Naive thymus-derived CD4-positive, alpha-beta T cell (primary cell): Measurements from ENCODE around the gene PABPN1. TPM values are rescaled to one million over a fixed set of nuclear protein-coding genes. Genes with fewer than 3 reads are reported as not detected.

Experiments used
- ATAC-seq: fragments of 150-1000 bp; cut with Tn5 transposase; 2 replicates; pipeline ENCODE4 v1.10.0; 2021; ENCODE audit warnings: mild to moderate bottlenecking, moderate library complexity
- CTCF ChIA-PET: fragments of 350-600 bp; sonication (Branson Sonifier 250); formaldehyde crosslinking; loops from one replicate; lab custom pipeline; 2021; ENCODE audit warnings: antibody characterized with exemption; lab: Charles Lee
- POLR2A ChIA-PET: fragments of 350-600 bp; sonication (Branson Sonifier 250); formaldehyde crosslinking; loops from one replicate; lab custom pipeline; 2021; ENCODE audit warnings: antibody characterized with exemption, inconsistent platforms; lab: Charles Lee
- DNase-seq, 9 donors: peaks; one replicate each; pipeline versions ENCODE4 v3.0.0 to v3.0.0-alpha.2; 2020 to 2022; ENCODE audit warnings: mixed read lengths in 1 of 9
- H3K27ac ChIP-seq: one replicate; pipeline ENCODE4 v1.7.0; 2013; ENCODE audit warnings: mild to moderate bottlenecking, low read depth, low read length, moderate library complexity
- H3K27me3 ChIP-seq, 2 donors: one replicate each; pipeline ENCODE4 v1.7.0; 2013; ENCODE audit warnings: low read length in 2 of 2, mild to moderate bottlenecking in 2 of 2, moderate library complexity in 2 of 2; ENCODE audit not compliant: control insufficient read depth in 2 of 2, insufficient read depth in 2 of 2
- H3K36me3 ChIP-seq, 3 experiments: 1 replicate in 2 of 3; 2 replicates in 1 of 3; pipeline ENCODE4 v1.7.0; 2013; ENCODE audit warnings: low read length in 3 of 3, mild to moderate bottlenecking in 3 of 3, moderate library complexity in 1 of 3; ENCODE audit not compliant: insufficient read depth in 3 of 3, control insufficient read depth in 2 of 3
- H3K4me1 ChIP-seq, 2 donors: one replicate each; pipeline ENCODE4 v1.7.0; 2013; ENCODE audit warnings: low read length in 2 of 2, mild to moderate bottlenecking in 2 of 2, moderate library complexity in 1 of 2; ENCODE audit not compliant: control insufficient read depth in 2 of 2, insufficient read depth in 2 of 2
- H3K4me3 ChIP-seq: 2 replicates; pipeline ENCODE4 v1.7.0; 2013; ENCODE audit warnings: mild to moderate bottlenecking, low read length
- H3K9me3 ChIP-seq, 3 experiments: 1 replicate in 2 of 3; 2 replicates in 1 of 3; pipeline ENCODE4 v1.7.0; 2013; ENCODE audit warnings: low read length in 3 of 3; ENCODE audit not compliant: control insufficient read depth in 2 of 3
- H3K27ac Mint-ChIP-seq, 9 donors: one replicate each; pipeline ENCODE4 v1.8.0; 2020 to 2022; ENCODE audit warnings: mixed read lengths in 9 of 9, mild to moderate bottlenecking in 8 of 9, moderate library complexity in 5 of 9, inconsistent platforms in 2 of 9
- H3K27me3 Mint-ChIP-seq, 5 donors: one replicate each; pipeline ENCODE4 v1.8.0; 2021 to 2022; ENCODE audit warnings: mixed read lengths in 5 of 5, mild to moderate bottlenecking in 1 of 5
- H3K36me3 Mint-ChIP-seq, 5 donors: one replicate each; pipeline ENCODE4 v1.8.0; 2020 to 2022; ENCODE audit warnings: mixed read lengths in 5 of 5, mild to moderate bottlenecking in 3 of 5, inconsistent platforms in 1 of 5
- H3K4me1 Mint-ChIP-seq, 7 donors: one replicate each; pipeline ENCODE4 v1.8.0; 2020 to 2022; ENCODE audit warnings: mixed read lengths in 7 of 7, mild to moderate bottlenecking in 3 of 7, inconsistent platforms in 1 of 7
- H3K4me3 Mint-ChIP-seq, 10 donors: one replicate each; pipeline ENCODE4 v1.8.0; 2020 to 2022; ENCODE audit warnings: mild to moderate bottlenecking in 10 of 10, mixed read lengths in 10 of 10, moderate library complexity in 6 of 10, inconsistent platforms in 2 of 10
- H3K9me3 Mint-ChIP-seq, 11 donors: one replicate each; pipeline ENCODE4 v1.8.0; 2020 to 2022; ENCODE audit warnings: mixed read lengths in 11 of 11, mild to moderate bottlenecking in 4 of 11, inconsistent platforms in 1 of 11, moderate library complexity in 1 of 11
- intact Hi-C, 2 donors: fragments of 100-400 bp; cut with micrococcal nuclease; formaldehyde crosslinking; loops; one replicate each; pipeline ENCODE4 v1.15.1; 2023
- polyA plus RNA-seq, 2 donors: library from polyadenylated mRNA; unstranded; fragments of 300-500 nt; fragmentation: Illumina TruSeq; gene quantifications; one replicate each; pipeline ENCODE4 v1.2.3, GENCODE V29; 2021
- total RNA-seq, 6 experiments: library from RNA in 5 of 6; stranded (reverse) in 5 of 6; gene quantifications; 1 replicate in 5 of 6; 2 replicates in 1 of 6; pipeline ENCODE4 v1.2.3 and lab custom pipeline; 2021 to 2026

Gene PABPN1
- total and polyA plus RNA-seq, 7 experiments from 2014 or later, result 57.5 to 213 (median 189) TPM

DNA sequence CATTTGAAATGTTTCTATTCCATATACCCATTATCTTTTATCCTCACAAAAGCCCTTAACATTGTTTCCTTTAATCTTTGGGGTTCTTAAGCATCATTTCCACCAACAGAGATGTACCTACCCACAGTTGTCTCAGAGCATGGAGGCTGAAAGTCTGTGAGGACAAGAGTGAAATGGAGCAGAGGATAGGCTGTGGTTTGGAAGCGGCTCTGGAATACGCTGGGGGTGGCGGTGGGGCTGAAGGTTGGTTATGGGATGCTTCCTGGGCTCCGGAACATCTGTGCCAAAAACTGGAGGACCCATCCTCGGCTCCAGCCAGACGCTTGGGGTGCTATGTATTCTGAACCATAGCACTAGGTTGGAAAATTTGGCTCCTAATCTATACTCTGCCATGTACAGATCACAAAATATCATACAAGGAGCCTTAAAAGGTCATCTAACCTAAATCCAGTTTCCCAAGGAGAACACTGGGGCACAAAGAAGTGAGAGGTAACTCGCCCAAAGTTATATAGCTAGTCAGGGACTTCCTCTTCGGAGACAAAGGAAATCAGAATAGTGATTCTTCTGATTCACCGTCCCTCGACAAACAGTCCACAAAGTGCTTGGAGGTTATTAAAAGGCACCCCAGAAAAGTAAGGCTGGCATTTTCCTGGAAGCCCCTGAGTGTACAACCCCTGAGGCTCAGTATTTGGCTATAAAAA lies 21.1 kb upstream of the PABPN1 start:
- peak overlapping the region; percentile 92 to 99 (median 97) for H3K27ac Mint-ChIP-seq
- H3K27me3 Mint-ChIP-seq, result peaks cover 0 to 6% (median 3%) of the 10 kb centered on the region in 5 donors
- peaks cover 0 to 13% (median 0%) of the 10 kb centered on the region in 5 donors for H3K36me3 Mint-ChIP-seq
- H3K9me3 Mint-ChIP-seq, result peaks cover 0 to 6% (median 0%) of the 10 kb centered on the region in 11 donors
- CTCF ChIA-PET, result interaction anchor here (0.5 to 5.1 kb wide), 7 partner anchors 8 to 231 kb away, joined by 3 to 41 read pairs (median 5); partner anchors contain the start of genes HOMEZ and PABPN1
- Histone ChIP-seq H3K36me3 (peaks cover 0 to 17% (median 0%) of the 10 kb centered on the region in 3 experiments), H3K4me1 (peaks cover 0 to 18% of the 10 kb centered on the region in 2 donors), H3K9me3 (no peaks in the 10 kb centered on the region), H3K4me3 (peak overlapping the region; percentile 42), H3K27ac (peak overlapping the region; percentile 95), H3K27me3 (no peaks in the 10 kb centered on the region)
- intact Hi-C loops, result loop anchor here (1.0 to 10.0 kb wide), 12 partner anchors 35 to 1825 kb away; partner anchors contain the start of genes DAD1 (in 2 of the 2), EMC9 (in 2 of the 2), PSME2 (in 2 of the 2) and RNF31 (in 2 of the 2)
- DNase-seq, result peak in 1 of 9 donors; percentile 19
- H3K4me3 Mint-ChIP-seq, result peak overlapping the region; percentile 88 to 100 (median 96)
- H3K4me1 Mint-ChIP-seq, result peaks cover 12 to 38% (median 29%) of the 10 kb centered on the region in 7 donors
- POLR2A ChIA-PET, result interaction anchor here (0.8 to 7.6 kb wide), 7 partner anchors 11 to 814 kb away, joined by 3 to 286 read pairs (median 5); partner anchors contain the start of genes DCAF11, HOMEZ, NRL and PABPN1
- ATAC-seq, result no peak

DNA sequence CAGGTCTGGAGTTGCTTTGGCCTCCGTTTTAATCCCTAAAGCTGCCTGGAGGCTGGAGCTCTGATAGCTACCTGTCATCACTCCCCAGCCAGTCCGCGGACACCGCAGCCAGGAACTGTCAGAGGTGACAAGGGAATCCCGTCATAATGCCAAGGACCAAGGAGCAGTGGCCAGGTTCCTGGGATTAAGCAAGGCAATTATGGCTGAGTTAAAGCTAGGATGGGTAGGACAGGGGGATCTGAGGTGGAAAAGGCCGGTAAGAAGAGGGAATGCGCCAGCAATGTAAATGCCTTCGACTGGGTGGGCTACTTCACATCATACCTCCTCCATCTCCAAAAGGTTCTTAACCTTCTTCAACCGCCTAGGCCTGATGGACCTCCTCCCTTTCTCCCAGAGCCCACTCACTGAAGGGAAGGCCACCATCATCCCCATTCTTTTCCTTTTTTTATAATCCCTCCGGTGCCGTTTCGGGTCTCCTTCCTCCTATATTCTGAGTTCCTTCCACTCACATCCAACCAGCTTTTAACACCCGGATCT lies 20.5 kb upstream of the PABPN1 start:
- Histone ChIP-seq H3K27me3 (no peaks in the 10 kb centered on the region), H3K36me3 (peaks cover 0 to 17% (median 0%) of the 10 kb centered on the region in 3 experiments), H3K9me3 (no peaks in the 10 kb centered on the region), H3K4me1 (peaks cover 0 to 15% of the 10 kb centered on the region in 2 donors), H3K4me3 (peak overlapping the region; percentile 42), H3K27ac (peak overlapping the region; percentile 95)
- Mint-ChIP-seq H3K27ac (peak overlapping the region; percentile 92 to 99 (median 97)), H3K4me3 (peak overlapping the region; percentile 88 to 100 (median 96)), H3K9me3 (peaks cover 0 to 6% (median 0%) of the 10 kb centered on the region in 11 donors), H3K36me3 (peaks cover 0 to 13% (median 0%) of the 10 kb centered on the region in 5 donors), H3K4me1 (peaks cover 7 to 35% (median 26%) of the 10 kb centered on the region in 7 donors), H3K27me3 (peaks cover 2 to 9% (median 6%) of the 10 kb centered on the region in 5 donors)
- ATAC-seq (no peak), DNase-seq (peak in 6 of 9 donors; percentile 13 to 36 (median 16))
- intact Hi-C loops, result loop anchor here (1.0 to 10.0 kb wide), 21 partner anchors 7 to 1826 kb away; partner anchors contain the start of genes DAD1 (in 2 of the 2), DCAF11 (in 2 of the 2), EMC9 (in 2 of the 2) and HOMEZ (in 2 of the 2)
- ChIA-PET CTCF (interaction anchor here (0.5 to 5.1 kb wide), 11 partner anchors 8 to 232 kb away, joined by 3 to 41 read pairs (median 4); partner anchors contain the start of genes HOMEZ and PABPN1), POLR2A (interaction anchor here (0.8 to 7.6 kb wide), 14 partner anchors 10 to 813 kb away, joined by 3 to 286 read pairs (median 5); partner anchors contain the start of genes DCAF11, HAUS4, HOMEZ and NRL)

DNA sequence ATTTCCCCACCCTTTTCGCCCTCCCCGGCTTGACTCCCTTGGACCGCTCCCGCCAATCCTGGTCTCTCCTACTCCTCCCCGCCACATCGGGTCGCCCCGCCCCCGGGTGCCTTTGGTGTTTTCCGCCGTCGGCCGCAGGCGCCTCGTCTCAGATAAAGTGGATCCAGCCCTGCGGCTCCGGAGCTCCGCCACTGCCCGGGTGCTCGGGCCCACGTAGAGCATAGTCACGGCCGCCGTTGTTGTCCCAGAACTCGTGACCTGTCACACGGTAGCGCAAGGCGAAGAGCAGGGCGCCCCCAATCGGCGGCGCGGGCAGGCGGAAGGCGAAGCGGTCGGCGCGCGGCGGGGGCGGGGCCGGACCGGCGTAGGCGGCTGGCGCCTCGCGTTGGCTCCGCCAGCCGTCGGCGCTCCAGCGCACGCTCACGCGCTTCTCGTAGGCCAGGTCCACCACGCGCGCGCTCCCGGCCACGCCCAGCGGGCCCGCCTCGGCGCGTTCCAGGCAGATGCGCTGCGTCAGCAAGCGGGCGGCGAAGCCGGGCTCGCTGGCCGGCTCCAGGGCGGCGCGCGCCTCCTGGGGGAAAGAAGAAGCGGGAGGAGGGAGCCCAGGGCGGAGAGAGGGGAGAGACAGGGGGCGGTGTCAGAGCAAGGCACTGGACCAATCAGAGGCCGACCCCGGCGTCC lies 19.8 kb upstream of the PABPN1 start:
- H3K9me3 Mint-ChIP-seq, result peaks cover 0 to 6% (median 0%) of the 10 kb centered on the region in 11 donors
- Histone ChIP-seq H3K27me3 (no peaks in the 10 kb centered on the region), H3K4me1 (peaks cover 0 to 15% of the 10 kb centered on the region in 2 donors), H3K27ac (peak overlapping the region; percentile 95), H3K4me3 (peak overlapping the region; percentile 98), H3K36me3 (peaks cover 0 to 17% (median 0%) of the 10 kb centered on the region in 3 experiments), H3K9me3 (no peaks in the 10 kb centered on the region)
- POLR2A ChIA-PET, result interaction anchor here (0.6 to 7.6 kb wide), 19 partner anchors 10 to 813 kb away, joined by 3 to 286 read pairs (median 5); partner anchors contain the start of genes ACIN1, C14orf119, DCAF11 and HAUS4
- H3K4me1 Mint-ChIP-seq, result peaks cover 7 to 41% (median 26%) of the 10 kb centered on the region in 7 donors
- H3K36me3 Mint-ChIP-seq, result peaks cover 0 to 13% (median 0%) of the 10 kb centered on the region in 5 donors
- DNase-seq (peak; percentile 93 to 99 (median 98)), ATAC-seq (peak; percentile 86)
- intact Hi-C loops, result loop anchor here (1.0 to 10.0 kb wide), 21 partner anchors 8 to 1827 kb away; partner anchors contain the start of genes DAD1 (in 2 of the 2), DCAF11 (in 2 of the 2), EMC9 (in 2 of the 2) and HOMEZ (in 2 of the 2)
- peak overlapping the region; percentile 92 to 99 (median 97) for H3K27ac Mint-ChIP-seq
- peak overlapping the region; percentile 89 to 100 (median 98) for H3K4me3 Mint-ChIP-seq
- CTCF ChIA-PET, result interaction anchor here (0.5 to 5.1 kb wide), 9 partner anchors 9 to 225 kb away, joined by 3 to 41 read pairs (median 5); partner anchors contain the start of genes HOMEZ and PABPN1
- peaks cover 8 to 15% (median 12%) of the 10 kb centered on the region in 5 donors for H3K27me3 Mint-ChIP-seq

- Mint-ChIP-seq H3K9me3 (peaks cover 0 to 5% (median 0%) of the 10 kb centered on the region in 11 donors), H3K36me3 (peaks cover 0 to 13% (median 0%) of the 10 kb centered on the region in 5 donors), H3K27ac (peak overlapping the region; percentile 89 to 99 (median 95)), H3K27me3 (peaks cover 9 to 15% (median 14%) of the 10 kb centered on the region in 5 donors), H3K4me1 (peaks cover 7 to 41% (median 26%) of the 10 kb centered on the region in 7 donors), H3K4me3 (peak overlapping the region; percentile 88 to 100 (median 98))
- CTCF ChIA-PET, result interaction anchor here (1.0 to 5.1 kb wide), 6 partner anchors 9 to 182 kb away, joined by 4 to 41 read pairs (median 4); partner anchors contain the start of genes HOMEZ and PABPN1
- Histone ChIP-seq H3K36me3 (peaks cover 0 to 17% (median 0%) of the 10 kb centered on the region in 3 experiments), H3K4me1 (peaks cover 0 to 15% of the 10 kb centered on the region in 2 donors), H3K9me3 (no peaks in the 10 kb centered on the region), H3K27me3 (no peaks in the 10 kb centered on the region), H3K27ac (peak overlapping the region; percentile 95), H3K4me3 (peak overlapping the region; percentile 98)
- POLR2A ChIA-PET, result interaction anchor here (0.5 to 7.6 kb wide), 25 partner anchors 9 to 911 kb away, joined by 3 to 286 read pairs (median 3); partner anchors contain the start of genes ACIN1, C14orf119, CEBPE and DCAF11
- intact Hi-C loops, result loop anchor here (1.0 to 10.0 kb wide), 27 partner anchors 9 to 1827 kb away; partner anchors contain the start of genes ACIN1 (in 2 of the 2), C14orf119 (in 2 of the 2), DAD1 (in 2 of the 2) and DCAF11 (in 2 of the 2)
- ATAC-seq, result peak; percentile 14
- DNase-seq, result peak in 4 of 9 donors; percentile 74 to 81 (median 80)
Observed at GRCh38 chr14:23301969-23302289, 19.3 kb upstream of the PABPN1 start.
